Gastrocnemius medialis (tissue), 4 donors: ENCODE measurements around the gene SULT1B1.

ENCODE experiments used
- CTCF ChIP-seq, 5 experiments: fragments of 450-650 bp in 3 of 5; fragments of 200-600 bp in 2 of 5; sonication (generic) in 2 of 5; IDR thresholded peaks in 4 of 5; conservative IDR thresholded peaks in 1 of 5; 1 replicate in 4 of 5; 2 replicates in 1 of 5; pipeline ENCODE4 v1.5.1; 2016 to 2019; ENCODE audit warnings: antibody characterized with exemption in 5 of 5, mild to moderate bottlenecking in 3 of 5, moderate library complexity in 3 of 5
- POLR2A ChIP-seq, 2 donors: fragments of 450-650 bp; IDR thresholded peaks; one replicate each; pipeline ENCODE4 v1.6.1; 2017; ENCODE audit warnings: antibody characterized with exemption in 2 of 2, mild to moderate bottlenecking in 2 of 2, moderate library complexity in 2 of 2

GRCh38 chr4:69707807-69708206 lies 52.6 kb downstream of the SULT1B1 start:
- TF ChIP-seq CTCF (IDR thresholded peaks at IDR 0.05 in 4 of 5, conservative IDR thresholded peaks at IDR 0.05 in 1 of 5), result no peak
- TF ChIP-seq POLR2A (IDR thresholded peaks at IDR 0.05), result no peak
